Measurements from ENCODE around the gene PLXNC1.
A peak's percentile ranks its signal among the peaks of the same experiment; 100 is the strongest.

PLXNC1 gene

DNA sequence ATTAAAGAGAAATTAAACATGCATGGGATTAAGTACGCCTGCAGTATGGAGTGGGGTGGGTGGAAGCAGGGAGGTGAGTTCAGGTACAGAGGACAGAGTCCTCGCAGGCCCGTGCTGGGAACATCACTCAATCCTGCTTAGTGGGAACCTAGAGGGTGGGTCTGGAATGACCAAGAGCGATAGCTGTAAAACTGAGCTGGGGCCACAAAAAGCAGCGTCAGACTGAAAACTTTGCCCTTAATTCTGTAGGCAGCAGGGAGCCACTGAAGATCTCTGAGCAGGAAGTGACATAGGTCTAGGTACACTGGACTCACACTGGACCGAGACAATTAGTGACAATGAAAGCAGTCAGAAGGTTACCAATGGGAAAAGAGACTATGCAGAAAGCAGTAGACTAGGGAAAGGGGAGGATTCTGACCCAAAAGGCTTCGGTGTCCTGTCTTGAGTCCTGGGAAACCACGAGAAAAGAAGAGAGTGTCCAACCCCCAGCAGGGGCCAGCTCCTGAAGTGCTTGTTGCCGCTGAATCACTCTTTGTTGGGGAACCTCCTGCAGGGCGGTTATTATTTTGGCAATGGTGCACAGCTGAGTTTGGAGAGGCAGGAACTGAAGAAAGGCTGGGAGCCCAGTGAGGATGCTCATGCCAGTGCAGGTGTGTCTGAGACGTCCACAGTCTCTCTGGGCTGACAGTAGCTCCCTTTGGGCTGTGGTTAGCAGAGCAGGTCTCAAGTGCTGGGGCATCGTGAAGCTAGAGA lies 97.4 kb downstream of the PLXNC1 start:
- no peak for DNase-seq

DNA sequence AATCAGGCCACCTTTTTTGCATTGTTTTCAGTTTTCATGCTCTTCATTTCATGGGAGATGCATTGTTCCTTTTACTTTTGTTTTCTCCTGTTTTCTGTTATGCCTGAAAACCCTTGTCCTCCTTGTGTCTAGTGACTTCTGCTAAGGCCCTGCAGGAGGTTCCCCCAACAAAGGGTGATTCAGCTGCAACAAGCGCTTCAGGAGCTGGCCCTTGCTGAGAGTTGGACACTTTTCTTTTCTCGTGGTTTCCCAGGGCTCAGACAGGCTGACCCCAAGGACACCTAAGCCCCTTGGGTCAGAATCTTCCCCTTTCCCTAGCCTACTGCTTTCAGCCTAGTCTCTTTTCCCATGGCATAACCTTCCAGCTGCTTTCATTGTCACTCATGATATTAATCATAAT lies 98.9 kb downstream of the PLXNC1 start:
- DNase-seq, result no peak

DNA sequence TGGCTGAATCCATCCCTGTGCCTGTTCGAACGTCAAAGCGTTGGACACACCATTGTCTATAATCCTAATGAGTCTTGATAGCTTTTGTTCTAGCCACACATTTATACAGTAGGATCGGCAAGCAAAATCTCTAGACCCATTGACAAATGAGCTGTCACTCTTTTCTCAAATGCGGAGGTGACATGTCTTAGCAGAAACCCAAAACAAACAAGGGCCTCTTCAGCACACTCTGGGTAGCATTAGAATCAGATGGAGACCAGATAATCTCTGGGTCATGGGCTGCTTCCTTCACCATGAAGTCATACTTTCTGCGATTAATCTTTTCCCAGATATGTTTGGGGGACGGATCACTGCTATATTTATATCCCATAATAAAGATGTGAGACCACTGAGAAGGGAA lies 100.2 kb downstream of the PLXNC1 start:
- DNase-seq, result no peak

DNA sequence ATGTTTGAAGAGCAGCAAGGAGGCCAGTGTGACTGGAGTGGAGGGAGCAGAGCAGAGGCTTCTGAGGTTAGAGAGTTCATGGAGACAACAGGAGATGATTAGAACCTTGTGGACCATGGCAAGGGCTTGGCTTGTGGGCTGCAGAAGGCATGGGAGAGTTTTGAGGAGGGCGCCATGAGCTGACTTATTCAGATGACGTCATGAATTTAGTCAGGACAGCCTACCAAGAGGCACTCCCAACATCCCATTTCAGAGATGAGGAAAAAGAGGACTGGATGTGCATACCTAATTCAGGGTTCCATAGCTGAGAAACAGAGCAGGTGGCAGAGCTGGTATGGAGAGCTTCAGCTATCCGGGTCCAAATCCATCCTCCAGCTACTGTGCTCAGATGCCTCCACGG lies 101.8 kb downstream of the PLXNC1 start:
- DNase-seq, result no peak

DNA sequence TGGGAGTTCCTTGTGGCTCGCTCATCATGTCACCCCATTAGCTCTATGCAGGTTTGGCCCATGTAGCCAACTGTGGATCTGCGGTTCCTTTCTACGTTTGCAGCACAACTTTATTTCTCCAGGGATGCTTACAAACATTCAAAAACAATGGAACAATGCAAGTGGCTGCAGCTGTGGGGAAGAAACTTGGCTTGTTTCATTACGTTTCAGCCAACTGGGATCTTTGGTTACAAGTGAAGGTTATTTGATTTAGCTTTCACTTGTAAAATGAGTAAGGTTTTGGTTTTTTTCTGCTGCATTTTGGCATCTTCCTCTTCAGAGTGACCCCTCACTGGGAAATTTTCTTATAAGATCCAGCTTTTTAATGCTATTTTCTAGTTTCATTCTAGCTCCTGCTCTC lies 105.9 kb downstream of the PLXNC1 start:
- DNase-seq, result no peak

DNA sequence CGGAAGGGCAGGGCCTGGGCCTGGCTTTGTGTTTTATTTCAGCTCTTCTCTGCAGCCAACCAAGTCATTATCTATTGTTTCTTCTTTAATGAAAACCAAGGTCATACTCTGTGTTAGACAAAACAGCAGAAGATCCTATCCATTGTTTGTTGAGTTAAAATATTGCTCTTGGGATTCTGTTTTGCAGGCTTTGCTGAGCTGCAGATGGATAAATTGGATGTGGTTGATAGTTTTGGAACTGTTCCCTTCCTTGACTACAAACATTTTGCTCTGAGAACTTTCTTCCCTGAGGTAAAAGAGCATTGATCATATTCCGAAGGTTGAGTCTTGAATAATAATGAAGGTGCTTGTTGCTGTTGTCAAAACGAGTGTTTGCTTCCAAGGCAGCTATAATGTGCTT lies 106.6 kb downstream of the PLXNC1 start:
- DNase-seq, result no peak

DNA sequence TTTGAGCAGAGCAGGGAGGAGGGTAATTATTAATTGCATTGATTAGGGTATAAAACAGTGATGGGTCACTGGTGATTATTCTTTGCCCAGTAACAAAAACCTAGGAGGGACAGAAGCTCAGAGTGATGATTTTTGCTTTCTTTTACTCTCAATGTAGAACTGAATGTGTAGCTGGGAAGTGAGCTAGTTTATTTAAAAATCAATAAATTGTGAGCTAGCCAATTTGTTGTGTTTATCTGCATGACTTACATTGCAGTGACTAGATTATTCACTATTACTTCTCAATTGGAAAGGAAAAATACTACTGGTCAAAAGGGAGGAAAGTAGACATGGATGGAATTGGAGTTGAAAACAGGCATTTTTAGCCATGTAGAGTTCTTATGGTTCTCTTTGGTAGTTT lies 107.1 kb downstream of the PLXNC1 start:
- no peak for DNase-seq

DNA sequence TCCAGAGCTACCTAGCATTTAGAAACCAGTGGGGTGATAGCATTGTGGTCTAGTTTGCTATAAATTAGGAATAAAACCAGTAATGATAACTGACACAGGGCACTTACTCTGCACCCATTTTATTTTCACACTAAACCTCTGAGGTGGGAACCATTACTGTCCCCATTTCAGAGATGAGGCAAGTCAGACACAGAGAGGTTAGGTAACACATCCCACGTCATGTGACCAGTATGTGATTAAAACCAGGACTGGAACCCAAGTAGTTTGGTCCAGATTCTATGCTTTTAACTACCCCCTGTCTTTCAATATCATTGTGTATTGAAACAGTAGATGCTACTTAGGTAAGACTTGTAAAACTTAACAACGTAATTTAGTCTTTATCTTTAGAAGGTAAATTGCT lies 110.2 kb downstream of the PLXNC1 start:
- no peak for DNase-seq

DNA sequence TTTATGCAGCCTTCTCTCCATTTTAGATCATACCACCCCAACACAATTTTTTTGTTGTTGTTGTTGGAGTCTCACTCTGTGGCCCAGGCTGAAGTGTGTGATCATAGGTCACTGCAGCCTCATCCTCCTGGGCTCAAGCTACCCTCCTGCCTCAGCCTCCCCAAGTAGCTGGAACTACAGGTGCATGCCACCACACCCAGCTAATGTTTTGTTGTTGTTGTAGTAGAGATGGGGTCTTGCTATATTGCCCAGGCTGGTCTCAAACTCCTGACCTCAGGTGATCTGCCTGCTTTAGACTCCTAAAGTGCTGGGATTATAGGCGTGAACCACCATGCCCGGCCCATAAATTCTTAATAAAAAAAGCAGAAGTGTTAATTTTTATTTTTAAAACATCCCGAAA lies 111.6 kb downstream of the PLXNC1 start:
- DNase-seq, result no peak

DNA sequence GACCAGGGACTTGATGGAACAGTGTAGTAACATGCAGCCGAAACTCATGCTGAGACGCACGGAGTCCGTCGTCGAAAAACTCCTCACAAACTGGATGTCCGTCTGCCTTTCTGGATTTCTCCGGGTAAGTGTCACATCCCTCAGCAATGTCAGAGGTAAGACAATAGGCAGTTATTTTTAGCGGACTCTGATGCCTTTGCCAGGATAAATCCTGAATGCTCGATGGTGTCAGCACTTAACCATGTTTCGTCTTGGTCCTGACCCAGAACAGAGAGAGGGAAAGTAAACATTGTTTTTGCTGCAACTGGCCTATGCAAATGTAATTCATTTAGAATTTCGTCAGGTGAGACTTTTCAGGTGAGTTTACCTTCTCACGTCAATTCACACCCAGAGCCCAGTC lies 112.3 kb downstream of the PLXNC1 start:
- no peak for DNase-seq

DNA sequence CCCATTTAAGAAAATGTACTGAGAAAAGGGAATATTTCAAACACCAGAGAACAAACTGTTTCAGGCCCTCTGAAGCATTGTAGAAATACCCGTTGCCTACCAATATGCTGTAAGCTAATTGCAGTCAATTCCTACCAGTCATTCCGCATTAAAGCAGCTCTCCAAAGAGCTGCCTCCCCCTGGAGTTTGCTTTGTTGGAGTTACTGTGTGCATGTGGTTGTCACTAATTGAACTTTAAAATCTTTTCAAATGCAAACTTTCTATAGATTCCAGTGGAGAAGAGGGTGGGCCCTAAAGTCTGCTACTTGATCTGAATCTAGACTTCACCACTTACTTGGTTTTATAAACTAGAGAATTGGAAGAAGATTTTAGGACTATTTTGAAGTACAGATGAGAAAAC lies 112.7 kb downstream of the PLXNC1 start:
- no peak for DNase-seq

DNA sequence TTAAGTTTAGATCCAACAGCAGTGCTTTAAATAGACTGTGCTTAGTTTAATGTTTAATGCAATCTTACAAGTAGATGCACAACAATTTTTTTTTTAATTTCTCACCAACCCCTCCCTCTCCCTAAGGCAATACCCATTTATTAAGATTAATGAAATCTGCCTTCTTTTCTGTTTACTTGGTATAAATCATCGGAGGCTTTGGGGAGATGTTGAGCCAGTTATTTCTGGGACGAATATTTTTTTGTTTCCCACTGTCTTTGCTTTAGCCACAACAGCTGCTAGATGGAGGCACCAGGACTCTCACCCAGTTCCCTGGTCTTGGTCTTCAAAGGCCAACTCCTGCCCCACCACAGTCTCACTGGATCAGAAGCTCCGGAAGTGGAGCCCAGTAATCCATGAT lies 113.4 kb downstream of the PLXNC1 start:
- DNase-seq, result no peak

DNA sequence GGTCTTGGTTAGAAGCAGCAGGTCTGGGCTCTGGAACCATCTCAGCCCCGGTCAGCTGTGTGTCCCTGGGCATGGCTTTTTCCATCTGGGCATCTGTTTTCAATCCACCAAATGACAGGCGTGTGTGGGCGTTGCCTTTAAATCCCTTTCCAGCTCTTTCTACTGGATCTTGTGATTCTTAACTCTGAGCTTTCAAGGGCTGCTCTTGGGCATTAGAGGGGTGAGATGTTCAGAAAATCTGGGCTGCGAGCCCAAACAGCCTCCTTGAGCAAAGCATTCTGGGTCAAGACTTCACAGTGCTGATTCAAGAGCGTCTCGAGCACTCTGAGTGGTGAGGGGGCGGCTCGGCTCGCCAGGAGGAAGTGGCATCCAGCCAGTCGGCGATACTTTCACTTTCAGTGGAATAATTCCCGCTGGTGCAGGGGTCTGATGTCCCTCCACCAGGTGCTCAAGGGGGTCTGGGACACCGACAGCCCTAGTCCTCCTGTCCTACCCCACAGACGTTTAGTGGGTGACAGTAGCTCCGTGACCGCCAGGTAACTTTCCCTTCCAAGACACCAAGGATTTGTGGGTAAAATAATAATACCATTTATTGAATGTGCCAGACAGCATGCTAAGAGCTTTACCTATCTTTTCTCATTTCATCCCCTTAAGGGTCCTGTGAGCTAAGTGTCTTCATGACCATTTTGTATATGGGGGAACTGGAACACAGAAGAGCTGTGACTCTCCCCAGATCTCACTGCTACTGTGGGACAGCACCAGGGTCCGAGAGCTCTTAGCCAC lies 114.0 kb downstream of the PLXNC1 start:
- DNase-seq, result peak; percentile 75

DNA sequence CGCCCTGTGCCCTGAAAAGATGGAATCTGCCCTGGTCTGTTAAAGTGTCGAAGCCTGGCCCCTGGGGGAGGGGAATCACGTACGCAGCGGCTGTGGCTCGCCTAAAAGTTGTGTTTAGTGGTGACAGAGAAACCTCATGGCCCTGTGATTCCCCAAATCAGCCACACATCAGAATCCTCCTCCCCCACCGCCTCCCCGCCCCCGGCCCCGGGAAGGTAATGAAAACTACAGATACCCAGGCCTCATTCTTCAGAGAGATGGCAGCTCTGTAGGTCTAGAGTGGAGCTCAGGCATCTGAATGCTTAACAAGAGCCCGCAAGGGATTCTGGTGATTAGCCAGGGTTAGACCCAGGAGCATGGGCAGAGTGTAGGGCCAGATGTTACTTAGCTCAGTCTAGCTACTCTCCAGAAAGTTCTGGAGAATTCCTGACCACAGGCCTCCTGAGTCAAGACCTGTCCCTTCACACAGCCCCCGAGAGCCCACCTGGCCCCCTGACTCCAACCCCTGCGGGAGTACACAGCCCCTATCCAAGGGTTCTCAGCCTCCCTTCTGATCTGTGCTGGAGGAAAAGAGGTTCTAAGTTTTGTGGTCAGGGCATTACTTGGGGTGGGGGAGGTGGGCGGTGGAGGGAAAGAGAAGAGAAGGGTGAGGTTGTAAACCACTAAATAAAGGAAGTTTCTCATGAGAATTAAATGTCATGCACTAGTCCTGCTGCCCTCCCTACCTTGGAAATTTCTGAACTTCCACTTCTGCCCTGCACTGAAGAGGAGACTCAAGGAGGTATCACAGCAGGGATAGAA lies 114.8 kb downstream of the PLXNC1 start:
- DNase-seq, result no peak

DNA sequence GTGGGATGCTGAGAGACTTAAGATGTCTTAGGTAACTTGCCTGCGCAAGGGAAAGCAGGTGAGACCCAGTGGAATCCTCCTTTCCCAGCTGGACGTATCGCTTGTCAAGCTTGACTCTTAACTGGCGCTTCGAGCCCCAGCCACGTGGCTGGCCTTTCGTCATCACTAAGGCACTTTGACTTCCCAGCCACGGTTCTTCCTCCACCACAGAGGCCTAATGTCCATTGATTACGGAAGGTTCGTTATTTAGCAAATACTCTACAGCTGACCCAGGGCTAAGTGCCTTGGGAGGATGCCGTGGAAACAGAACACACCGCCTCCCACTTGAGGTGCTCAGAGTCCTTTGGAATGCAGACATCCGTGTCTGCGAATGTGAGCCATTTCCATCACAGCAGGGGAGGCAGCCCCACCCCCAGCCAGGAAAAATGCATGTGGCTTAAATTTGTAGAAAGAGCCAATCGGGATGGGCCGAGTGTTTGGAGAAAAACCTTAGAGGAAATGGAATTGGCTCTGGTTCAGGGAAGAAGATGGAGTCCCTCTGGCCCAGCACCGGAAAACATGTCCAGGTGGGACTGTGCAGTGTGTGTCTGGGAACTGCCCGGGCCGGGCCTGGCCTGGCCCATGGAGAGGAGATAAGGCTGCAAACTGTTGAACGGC lies 115.7 kb downstream of the PLXNC1 start:
- DNase-seq, result no peak

DNA sequence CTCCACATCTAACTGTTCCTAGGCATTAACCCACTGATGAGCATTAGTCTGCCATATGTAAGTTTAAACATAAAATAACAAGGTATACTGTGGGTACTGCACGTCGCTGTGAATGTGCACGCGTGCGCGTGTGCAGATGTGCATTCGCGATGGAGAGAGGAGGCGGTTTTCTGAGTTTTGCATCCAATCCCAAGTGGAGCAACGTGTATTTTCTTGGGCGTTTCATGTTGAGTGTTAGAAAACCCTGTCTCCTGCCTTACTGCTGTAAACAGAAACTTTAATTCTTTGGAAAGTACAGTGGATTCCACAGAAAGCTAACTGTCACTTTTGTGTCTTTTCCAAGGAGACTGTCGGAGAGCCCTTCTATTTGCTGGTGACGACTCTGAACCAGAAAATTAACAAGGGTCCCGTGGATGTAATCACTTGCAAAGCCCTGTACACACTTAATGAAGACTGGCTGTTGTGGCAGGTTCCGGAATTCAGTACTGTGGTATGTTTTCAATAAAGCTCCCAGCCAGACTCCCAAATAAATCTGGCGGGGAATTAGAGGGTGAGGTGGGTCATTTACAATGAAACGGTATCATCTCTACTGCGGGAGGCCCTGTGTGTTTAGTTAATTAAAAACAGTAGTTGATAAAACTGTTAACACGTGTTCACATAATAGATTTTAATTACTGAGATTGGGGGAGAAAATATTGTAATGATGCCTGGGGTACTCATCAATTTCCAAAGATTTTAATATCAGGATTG lies 116.5 kb downstream of the PLXNC1 start:
- no peak for DNase-seq

DNA sequence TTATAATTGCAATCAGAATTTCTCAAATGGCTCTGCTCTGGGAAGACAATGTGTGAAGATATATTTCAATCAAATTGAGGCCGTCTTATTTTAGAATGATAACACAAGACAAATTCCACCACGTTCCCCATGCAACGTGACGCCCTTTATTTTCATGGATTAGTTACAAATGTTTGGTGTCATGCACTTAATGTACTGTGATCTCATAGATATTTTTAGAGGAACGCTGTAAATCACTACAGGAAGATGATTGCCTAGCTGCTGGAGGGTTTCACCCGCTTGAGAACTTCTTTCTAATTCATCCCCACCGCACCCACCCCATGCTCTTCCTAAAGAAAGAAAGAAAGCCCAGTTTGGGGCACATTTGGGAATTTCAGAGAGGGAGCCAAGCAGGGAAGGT lies 117.2 kb downstream of the PLXNC1 start:
- DNase-seq, result no peak

DNA sequence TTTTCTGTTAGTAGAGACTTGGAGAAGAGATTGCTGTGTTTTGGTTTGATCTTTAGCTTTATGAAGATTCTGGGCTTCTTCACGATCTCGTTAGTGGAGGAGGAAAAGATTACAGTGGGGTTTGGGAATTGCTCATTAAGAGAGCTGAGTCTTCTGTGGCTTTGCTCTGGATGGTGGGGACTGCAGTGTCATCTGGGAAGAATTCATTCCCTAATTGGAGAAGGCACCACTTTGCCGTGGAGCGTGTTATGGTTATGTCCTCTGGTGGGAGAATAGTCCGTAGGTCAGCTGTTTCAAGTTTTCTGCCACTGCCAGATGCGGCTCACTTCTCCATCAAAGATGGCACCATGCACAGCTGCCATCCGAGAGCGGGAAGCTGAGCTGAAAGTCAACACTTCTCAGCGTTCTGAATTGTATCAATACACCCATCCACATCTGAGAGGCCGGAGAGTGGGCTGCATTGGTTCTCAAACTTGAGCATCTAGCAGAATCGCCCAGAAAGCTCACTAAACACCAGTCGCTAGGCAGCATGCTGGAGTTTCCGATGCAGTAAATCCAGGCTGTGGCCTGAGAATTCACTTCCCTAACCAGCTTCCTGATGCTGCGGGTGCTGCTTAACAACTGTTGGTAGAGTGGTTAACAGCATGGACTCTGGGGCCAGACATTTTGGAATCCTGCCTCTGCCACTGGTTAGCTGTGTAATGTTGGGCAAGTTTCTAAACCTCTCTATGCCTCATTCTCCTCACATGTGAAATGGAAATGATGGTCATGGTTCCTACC lies 117.8 kb downstream of the PLXNC1 start:
- no peak for DNase-seq

DNA sequence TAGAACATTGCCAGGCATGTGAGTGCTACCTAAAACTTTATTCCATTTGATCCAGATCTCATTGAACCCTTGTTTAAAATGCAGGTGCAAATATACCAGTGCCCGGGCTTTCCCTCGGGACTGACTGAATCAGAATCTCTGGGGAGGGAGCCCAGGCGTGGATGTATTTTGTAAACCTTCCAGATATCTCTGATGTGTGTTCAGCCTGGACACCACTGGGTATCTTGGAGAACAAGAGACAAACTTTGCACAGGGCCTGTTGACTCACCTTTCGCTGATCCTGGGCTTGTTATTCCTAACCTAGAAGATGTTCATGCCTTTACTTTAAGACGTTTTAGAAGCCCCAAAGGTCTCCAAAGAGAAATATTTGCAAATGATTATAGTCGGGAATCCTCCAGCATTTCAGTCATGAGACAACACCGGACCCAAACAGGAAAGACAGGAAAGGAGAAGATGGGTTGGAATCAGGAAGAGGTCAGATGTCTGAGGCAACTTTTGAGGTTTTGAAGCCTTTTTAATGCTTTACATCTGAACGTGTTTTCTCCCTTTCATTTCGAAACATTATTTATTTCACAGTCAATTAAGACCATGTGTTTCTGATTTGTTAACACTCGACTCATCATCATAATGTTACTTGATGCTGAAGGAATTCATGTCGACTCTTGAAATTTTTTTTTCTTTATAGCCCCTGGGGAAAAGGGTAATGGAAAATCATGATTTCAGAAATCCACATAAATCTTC lies 118.6 kb downstream of the PLXNC1 start:
- no peak for DNase-seq

DNA sequence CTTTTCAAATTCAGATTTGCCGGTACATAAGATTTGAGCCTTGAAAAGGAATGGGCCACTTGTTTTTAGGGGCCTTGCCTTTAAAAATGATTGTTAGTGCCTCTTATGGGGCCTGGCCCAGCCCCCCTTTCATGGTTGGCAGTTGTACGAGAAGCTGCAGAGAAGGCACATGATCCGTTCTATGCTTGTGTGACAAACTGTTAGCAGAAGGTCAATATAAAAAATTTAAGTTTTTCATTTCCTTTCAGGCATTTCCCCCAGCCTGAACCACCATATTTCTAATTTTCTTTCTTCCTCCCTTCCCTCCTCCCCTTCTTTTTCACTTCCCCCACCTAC lies 119.1 kb downstream of the PLXNC1 start:
- DNase-seq, result no peak

DNA sequence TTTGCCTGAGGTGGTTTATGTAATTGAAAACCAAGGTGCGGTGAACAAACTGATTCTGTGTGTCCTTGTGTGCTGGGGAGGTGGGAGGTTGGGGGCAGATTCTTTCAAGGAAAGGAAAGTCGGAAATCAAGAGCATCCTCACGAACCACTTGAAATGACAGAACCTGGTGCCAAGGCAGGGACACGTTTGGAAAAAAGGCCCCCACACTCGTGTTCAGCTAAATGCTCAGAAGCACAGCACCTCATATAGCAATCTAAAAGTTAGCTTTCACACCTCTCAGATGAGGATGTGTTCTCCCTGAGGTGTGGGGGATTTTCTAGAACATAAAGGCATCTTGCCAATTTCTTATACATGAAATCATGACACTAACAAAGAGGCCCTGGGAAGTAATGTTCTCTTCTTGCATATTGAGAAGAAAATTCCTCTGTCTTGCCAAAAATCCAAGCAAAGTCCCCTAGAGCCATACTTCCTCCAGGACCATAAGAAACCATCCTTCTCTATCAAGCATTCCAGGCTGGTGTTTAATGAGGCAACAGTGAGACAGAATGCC lies 119.6 kb downstream of the PLXNC1 start:
- DNase-seq, result no peak
